ENCODE data around the gene NR2F6.
A peak's percentile ranks its signal among the peaks of the same experiment; 100 is the strongest.

Gene NR2F6

DNA sequence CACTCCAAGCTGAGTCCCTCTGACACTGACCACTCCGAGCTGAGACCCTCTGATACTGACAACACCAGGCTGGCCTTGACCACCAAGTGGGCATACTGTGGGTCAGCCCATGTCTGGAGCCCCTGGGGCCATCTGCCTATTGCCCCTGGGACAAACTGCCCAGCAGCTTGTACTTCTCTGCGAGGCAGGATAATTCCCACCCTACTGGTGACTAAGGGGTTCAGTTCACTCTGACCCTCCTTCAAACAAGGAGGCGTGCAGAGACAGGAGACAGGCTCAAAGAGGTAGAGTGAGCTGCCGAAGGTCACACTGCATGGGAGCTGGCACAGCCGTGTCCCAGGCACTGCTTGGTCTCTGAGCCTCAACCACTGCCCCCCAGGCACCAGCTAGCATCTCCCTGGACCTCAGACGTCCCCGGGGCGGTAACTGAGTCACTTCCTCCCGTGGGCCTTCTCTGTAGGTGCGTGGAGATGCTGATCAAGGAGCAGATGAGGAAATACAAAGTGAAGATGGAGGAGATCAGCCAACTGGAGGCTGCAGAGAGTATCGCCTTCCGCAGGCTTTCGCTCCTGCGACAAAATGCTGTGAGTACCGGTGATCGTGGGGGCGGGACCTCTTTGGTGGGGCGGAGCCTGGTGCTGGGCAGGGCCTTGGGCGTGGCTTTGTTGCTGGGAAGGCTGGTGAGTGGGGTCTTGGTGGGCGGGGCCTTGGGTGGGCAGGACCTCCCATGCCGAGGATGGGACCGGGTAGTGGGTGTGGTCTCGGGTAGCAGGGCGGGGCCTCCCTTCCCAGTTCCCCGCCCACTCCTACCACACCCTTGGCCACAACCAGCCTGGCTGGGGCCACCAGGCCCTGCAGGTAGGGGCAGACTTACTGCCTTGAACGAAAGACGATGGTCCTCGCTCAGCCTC, 36.3 kb downstream of the NR2F6 start:
- no peak for TF ChIP-seq CTCF (IDR thresholded peaks at IDR 0.05; ENCODE audit: low read depth, low read length, missing control alignments)
- H3K4me3 ChIP-seq (ENCODE audit: low read depth, low read length): no peak overlapping the region
- DNase-seq (ENCODE audit: low read depth): peak; percentile 47

DNA sequence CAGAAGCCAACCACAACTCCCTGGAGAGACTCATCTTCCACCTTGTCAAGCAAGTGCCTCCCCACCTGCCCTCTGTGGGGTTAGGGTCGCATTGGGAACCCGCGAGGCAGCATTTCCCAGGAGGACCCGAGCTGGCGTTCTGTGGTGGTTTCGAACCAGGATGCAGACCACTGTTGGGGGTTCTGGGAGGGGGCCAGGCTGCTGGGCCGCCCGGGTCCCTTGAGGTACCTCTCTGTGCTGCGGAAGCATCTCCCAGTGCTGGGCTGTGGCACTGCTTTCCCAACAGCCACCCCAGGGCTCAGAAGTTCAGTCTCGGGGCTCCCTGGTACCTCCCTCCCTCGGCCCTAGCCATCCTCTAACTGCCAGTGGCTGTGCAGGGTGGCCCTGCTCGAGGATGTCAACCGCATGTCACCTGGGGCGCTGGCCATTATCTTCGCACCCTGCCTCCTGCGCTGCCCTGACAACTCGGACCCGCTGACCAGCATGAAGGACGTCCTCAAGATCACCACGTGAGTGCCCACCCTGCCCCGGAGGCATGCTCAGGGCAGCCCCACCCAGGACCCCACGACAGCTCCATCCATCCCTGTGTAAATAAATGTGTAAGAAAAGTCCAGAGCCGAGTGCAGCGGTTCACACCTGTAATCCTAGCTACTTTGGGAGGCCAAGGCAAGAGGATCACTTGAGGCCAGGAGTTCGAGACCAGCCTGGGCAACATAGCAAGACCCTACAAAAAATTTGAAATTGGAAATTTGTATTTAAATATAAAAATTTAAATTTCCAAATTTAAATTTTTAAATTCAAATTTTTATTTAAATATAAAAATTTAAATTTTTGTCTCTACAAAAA, 38.8 kb downstream of the NR2F6 start:
- no peak for DNase-seq (ENCODE audit: low read depth)
- TF ChIP-seq CTCF (IDR thresholded peaks at IDR 0.05; ENCODE audit: low read depth, low read length, missing control alignments): no peak

DNA sequence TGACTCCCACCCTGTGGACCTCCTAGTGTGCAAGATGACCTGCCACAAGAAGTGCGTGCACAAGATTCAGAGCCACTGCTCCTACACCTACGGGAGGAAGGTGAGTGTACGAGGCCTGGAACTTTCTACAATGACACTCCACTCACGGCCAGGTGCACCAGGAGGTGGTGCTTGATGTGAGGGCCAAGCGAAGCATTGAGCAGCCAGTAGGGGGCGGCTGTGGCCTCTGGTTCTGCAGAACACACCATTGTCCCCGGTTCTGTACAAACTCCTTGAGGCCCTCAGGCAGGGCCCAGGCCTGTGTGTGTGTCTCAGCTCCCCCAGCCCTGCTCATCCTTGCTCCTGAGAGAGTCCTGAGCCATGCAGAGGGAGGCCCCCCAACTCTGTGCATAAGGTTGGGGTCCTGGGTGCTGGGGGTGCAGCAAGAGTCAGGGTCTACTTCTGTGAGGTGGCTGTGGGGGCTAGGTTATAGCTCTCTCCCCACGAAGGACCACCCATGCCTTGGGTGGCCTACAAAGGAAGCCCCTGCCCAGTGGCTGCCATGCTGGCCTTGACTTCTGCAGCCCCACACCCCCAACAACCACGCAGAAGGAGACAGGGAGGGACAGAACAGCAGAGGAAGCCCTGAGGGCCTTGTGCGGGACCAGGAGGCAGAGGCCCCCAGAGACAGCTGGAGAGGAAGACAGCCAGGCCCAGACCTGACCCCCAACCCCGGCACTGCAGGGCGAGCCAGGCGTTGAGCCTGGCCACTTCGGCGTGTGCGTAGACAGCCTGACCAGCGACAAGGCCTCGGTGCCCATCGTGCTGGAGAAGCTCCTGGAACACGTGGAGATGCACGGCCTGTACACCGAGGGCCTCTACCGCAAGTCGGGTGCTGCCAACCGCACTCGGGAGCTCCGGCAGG, 40.2 kb downstream of the NR2F6 start:
- DNase-seq (ENCODE audit: low read depth): no peak
- H3K4me3 ChIP-seq (ENCODE audit: low read depth, low read length): no peak overlapping the region
- TF ChIP-seq CTCF (IDR thresholded peaks at IDR 0.05; ENCODE audit: low read depth, low read length, missing control alignments): peak; percentile 81

More for the DNA sequence above, 38.8 kb downstream of the NR2F6 start:
- no peak overlapping the region for H3K4me3 ChIP-seq (ENCODE audit: low read depth, low read length)

DNA sequence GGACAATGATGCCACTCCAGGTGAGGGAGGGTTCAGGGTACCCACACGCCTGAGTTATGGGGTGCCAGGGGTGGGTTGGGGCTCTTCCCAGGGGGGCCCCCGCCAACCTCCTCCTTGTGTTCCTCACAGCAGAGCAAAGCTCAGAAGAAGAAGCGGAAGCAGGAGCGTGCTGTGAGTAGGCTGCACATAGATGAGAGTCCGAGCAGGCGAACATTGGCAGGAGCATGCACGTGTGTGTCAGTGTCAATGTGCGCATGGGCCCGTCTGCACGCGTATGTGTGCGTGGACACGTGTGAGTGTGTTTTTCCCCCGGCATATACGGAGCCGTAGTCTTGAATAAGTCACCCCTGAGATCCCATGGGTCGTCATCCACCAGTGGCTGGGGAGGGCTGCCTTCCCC, 43.0 kb downstream of the NR2F6 start:
- no peak for DNase-seq (ENCODE audit: low read depth)
- H3K4me3 ChIP-seq (ENCODE audit: low read depth, low read length): no peak overlapping the region
- no peak for TF ChIP-seq CTCF (IDR thresholded peaks at IDR 0.05; ENCODE audit: low read depth, low read length, missing control alignments)

GRCh38 chr19:17202249-17202648, 43.5 kb downstream of the NR2F6 start:
- no peak overlapping the region for H3K4me3 ChIP-seq (ENCODE audit: low read depth, low read length)
- no peak for DNase-seq (ENCODE audit: low read depth)
- TF ChIP-seq CTCF (IDR thresholded peaks at IDR 0.05; ENCODE audit: low read depth, low read length, missing control alignments): no peak

DNA sequence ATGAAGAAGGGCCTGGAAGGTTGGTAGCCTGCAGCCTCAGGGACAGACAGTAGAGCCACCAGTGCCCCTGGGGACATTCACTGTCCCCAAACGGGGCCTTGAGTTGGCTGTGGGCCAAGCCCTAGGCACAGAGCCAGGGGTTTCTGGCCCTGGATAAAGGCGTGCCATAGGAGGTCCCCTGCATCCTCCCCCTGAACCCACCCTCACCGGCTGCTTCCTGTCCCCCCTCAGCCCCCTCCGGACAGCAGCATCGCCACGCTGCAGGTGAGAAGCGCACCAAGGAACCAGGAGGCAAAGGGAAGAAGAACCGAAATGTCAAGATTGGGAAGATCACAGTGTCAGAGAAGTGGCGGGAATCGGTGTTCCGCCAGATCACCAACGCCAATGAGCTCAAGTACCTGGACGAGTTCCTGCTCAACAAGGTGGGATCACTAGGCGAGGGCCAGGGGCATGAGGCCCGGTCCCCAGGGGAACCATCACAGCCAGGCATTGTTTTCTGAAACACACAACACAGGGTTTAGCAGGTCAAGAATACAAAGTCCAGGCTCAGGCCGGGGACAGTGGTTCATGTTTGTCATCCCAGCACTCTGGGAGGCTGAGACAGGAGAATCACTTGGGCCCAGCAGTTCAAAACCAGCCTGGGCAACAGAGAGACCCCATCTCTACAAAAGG, 45.2 kb downstream of the NR2F6 start:
- H3K4me3 ChIP-seq (ENCODE audit: low read depth, low read length): no peak overlapping the region
- no peak for TF ChIP-seq CTCF (IDR thresholded peaks at IDR 0.05; ENCODE audit: low read depth, low read length, missing control alignments)
- DNase-seq (ENCODE audit: low read depth): no peak
